Activated CD8-positive, alpha-beta T cell treated with anti-CD3 and anti-CD28 coated beads for 36 hours (primary cell): ENCODE data around the gene RNU4-1. TPM values are rescaled to one million over a fixed set of nuclear protein-coding genes. Genes with fewer than 3 reads are reported as not detected.

ENCODE experiments used
- ATAC-seq: fragments of 200-7000 bp; cut with Tn5 transposase; one replicate; pipeline ENCODE4 v1.10.0; 2021; ENCODE audit warnings: mild to moderate bottlenecking, moderate library complexity
- CTCF ChIA-PET: fragments of 350-600 bp; sonication (Branson Sonifier 250); formaldehyde crosslinking; loops from one replicate; lab custom pipeline; 2021; ENCODE audit warnings: antibody characterized with exemption; lab: Charles Lee
- POLR2A ChIA-PET: fragments of 350-600 bp; sonication (Branson Sonifier 250); formaldehyde crosslinking; loops from one replicate; lab custom pipeline; 2021; ENCODE audit warnings: antibody characterized with exemption; lab: Charles Lee
- DNase-seq: peaks from one replicate; pipeline ENCODE4 v3.0.0-alpha.2; 2020
- H3K27ac Mint-ChIP-seq: one replicate; pipeline ENCODE4 v1.8.0; 2021; ENCODE audit warnings: mild to moderate bottlenecking, mixed read lengths
- H3K27me3 Mint-ChIP-seq: one replicate; pipeline ENCODE4 v1.8.0; 2021; ENCODE audit warnings: mixed read lengths
- H3K36me3 Mint-ChIP-seq: one replicate; pipeline ENCODE4 v1.8.0; 2021; ENCODE audit warnings: low read depth, mixed read lengths
- H3K4me1 Mint-ChIP-seq: one replicate; pipeline ENCODE4 v1.8.0; 2021; ENCODE audit warnings: low read depth, mixed read lengths
- H3K4me3 Mint-ChIP-seq: one replicate; pipeline ENCODE4 v1.8.0; 2021; ENCODE audit warnings: mild to moderate bottlenecking, moderate library complexity, mixed read lengths
- H3K9me3 Mint-ChIP-seq: one replicate; pipeline ENCODE4 v1.8.0; 2021; ENCODE audit warnings: mixed read lengths
- CTCF ChIP-seq: fragments of 200-600 bp; IDR thresholded peaks from one replicate; pipeline ENCODE4 v1.8.0; 2022; ENCODE audit warnings: antibody characterized with exemption, mild to moderate bottlenecking
- intact Hi-C: fragments of 100-400 bp; cut with micrococcal nuclease; formaldehyde crosslinking; loops from one replicate; pipeline ENCODE4 v1.10.0; 2022
- total RNA-seq, 2 experiments: library from RNA; stranded (reverse); gene quantifications; one replicate each; pipeline ENCODE4 v1.2.3, GENCODE V29; 2021

Gene RNU4-1
- total RNA-seq, 2 experiments from 2014 or later: 692 to 1,025 TPM

- Mint-ChIP-seq H3K27ac (no peak overlapping the region), H3K27me3 (no peaks in the 10 kb centered on the region), H3K36me3 (no peaks in the 10 kb centered on the region), H3K9me3 (no peaks in the 10 kb centered on the region), H3K4me1 (peaks cover 26% of the 10 kb centered on the region), H3K4me3 (no peak overlapping the region)
- ChIA-PET CTCF (interaction anchor here (0.6 to 25.9 kb wide), 3 partner anchors 13 to 39 kb away, joined by 3 to 749 read pairs (median 53); no protein-coding TSS in a partner anchor), POLR2A (interaction anchor here (0.9 to 12.6 kb wide), 5 partner anchors 17 to 84 kb away, joined by 3 to 207 read pairs (median 107); partner anchors contain the start of genes RNU4-1, RNU4-2 and RPLP0)
- ATAC-seq: no peak
- DNase-seq: no peak
- intact Hi-C loops: no loop called here
- no peak for TF ChIP-seq CTCF
Observed at GRCh38 chr12:120267736-120268135, 25.3 kb downstream of the RNU4-1 start.

GRCh38 chr12:120266180-120266870, 26.7 kb downstream of the RNU4-1 start:
- Mint-ChIP-seq H3K4me3 (peak overlapping the region; percentile 76), H3K4me1 (peaks cover 40% of the 10 kb centered on the region), H3K9me3 (no peaks in the 10 kb centered on the region), H3K36me3 (no peaks in the 10 kb centered on the region), H3K27ac (peak overlapping the region; percentile 75), H3K27me3 (no peaks in the 10 kb centered on the region)
- intact Hi-C loops: loop anchor here (1.0 kb wide), 1 partner anchor 40 kb away; no protein-coding TSS in a partner anchor
- ATAC-seq (no peak), DNase-seq (no peak)
- POLR2A ChIA-PET: interaction anchor here (0.8 to 12.6 kb wide), 9 partner anchors 9 to 202 kb away, joined by 3 to 207 read pairs (median 4); partner anchors contain the start of genes RNU4-1, RNU4-2 and RPLP0
- CTCF ChIA-PET: interaction anchor here (0.8 to 25.9 kb wide), 14 partner anchors 12 to 147 kb away, joined by 3 to 749 read pairs (median 10); partner anchors contain the start of genes RNU4-1, RNU4-2 and RPLP0
- TF ChIP-seq CTCF: no peak

GRCh38 chr12:120265473-120266179, 27.4 kb downstream of the RNU4-1 start, which contains the start of gene PXN:
TSS of gene PXN (minus strand) at chr12:120265730. CDS start at chr12:120265629, 101 bp downstream.
- peak; percentile 71 for TF ChIP-seq CTCF
- H3K27ac Mint-ChIP-seq: peak within 1 kb of the TSS; percentile 79
- peak within 1 kb of the TSS; percentile 78 for H3K4me3 Mint-ChIP-seq
- no peaks in the 10 kb centered on the region for H3K9me3 Mint-ChIP-seq
- POLR2A ChIA-PET: interaction anchor here (0.6 to 12.6 kb wide), 16 partner anchors 8 to 203 kb away, joined by 3 to 207 read pairs (median 4); partner anchors contain the start of genes RAB35, RNU4-1, RNU4-2 and RPLP0
- H3K27me3 Mint-ChIP-seq: no peaks in the 10 kb centered on the region
- H3K36me3 Mint-ChIP-seq: no peaks in the 10 kb centered on the region
- CTCF ChIA-PET: interaction anchor here (0.7 to 25.9 kb wide), 17 partner anchors 11 to 154 kb away, joined by 3 to 749 read pairs (median 7); partner anchors contain the start of genes RNU4-1, RNU4-2 and RPLP0
- ATAC-seq (peak; percentile 82), DNase-seq (peak; percentile 88)
- intact Hi-C loops: loop anchor here (1.0 kb wide), 1 partner anchor 39 kb away; no protein-coding TSS in a partner anchor
- peaks cover 45% of the 10 kb centered on the region for H3K4me1 Mint-ChIP-seq

DNA sequence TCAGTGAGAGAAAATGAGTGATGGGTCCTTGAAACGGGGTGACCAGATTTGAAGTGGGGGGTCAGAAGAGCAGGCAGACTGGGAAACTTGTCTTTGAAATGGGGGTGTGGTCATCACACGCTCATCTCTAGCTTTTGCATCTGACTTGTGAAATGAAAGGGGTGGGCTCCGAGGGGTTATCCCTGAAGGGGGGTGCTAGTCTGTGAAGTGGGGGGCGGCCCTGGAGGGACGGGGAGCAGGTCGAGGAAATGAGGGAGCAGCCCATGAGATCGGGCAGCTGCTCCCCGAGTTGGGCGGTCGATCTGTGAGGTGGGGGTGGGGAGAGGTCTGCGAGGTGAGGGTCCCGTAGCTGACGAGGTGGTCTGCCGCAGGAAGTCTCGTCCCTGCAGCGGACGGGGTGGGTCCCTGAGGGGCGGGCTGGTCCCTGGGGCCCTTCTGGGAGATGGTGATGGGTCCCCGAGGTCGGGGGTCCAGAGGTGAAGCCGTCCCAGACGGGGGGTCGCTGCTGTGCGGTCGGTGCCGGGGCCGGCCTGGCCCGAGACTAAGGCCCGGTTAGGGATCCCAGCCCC, 28.0 kb downstream of the RNU4-1 start:
- Mint-ChIP-seq H3K4me3 (peak overlapping the region; percentile 78), H3K36me3 (no peaks in the 10 kb centered on the region), H3K4me1 (peaks cover 50% of the 10 kb centered on the region), H3K9me3 (no peaks in the 10 kb centered on the region), H3K27me3 (no peaks in the 10 kb centered on the region), H3K27ac (peak overlapping the region; percentile 79)
- TF ChIP-seq CTCF: no peak
- POLR2A ChIA-PET: interaction anchor here (0.6 to 12.6 kb wide), 14 partner anchors 8 to 148 kb away, joined by 3 to 207 read pairs (median 4); partner anchors contain the start of genes RAB35, RNU4-1, RNU4-2 and RPLP0
- intact Hi-C loops: no loop called here
- DNase-seq (peak; percentile 31), ATAC-seq (no peak)
- CTCF ChIA-PET: interaction anchor here (0.6 to 25.9 kb wide), 15 partner anchors 11 to 350 kb away, joined by 3 to 749 read pairs (median 14); partner anchors contain the start of genes RNU4-1, RNU4-2 and RPLP0
